Measurements from ENCODE around the gene SYT1. TPM values are rescaled to one million over a fixed set of nuclear protein-coding genes. Genes with fewer than 3 reads are reported as not detected.

The SYT1 gene
- total RNA-seq, 2 experiments from 2014 or later: not detected

DNA sequence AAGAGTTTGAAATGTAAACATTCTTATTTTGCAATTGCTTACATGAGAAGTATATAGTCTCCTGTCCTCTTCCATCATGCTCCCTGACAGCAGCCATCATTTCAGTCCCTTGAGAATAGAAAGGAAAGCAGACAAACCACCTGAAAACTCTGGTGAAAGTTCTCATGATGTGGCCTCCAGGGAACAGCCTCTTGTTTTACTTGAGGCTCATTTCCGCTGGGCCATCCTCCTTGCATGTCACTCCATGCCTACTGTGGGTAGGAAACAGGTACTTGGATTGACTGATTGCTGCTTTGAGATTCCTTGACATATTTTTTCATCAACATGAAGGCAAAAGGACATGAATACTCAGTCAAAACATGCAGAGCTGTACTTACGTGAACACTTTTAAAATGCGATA, 6.0 kb downstream of the SYT1 start:
- Mint-ChIP-seq H3K27me3 (ENCODE audit: low read depth) (no peaks in the 10 kb centered on the region), H3K9me3 (ENCODE audit: insufficient read depth) (no peaks in the 10 kb centered on the region), H3K4me3 (no peak overlapping the region), H3K36me3 (ENCODE audit: low read depth) (no peaks in the 10 kb centered on the region), H3K27ac (no peak overlapping the region), H3K4me1 (ENCODE audit: low read depth) (no peaks in the 10 kb centered on the region)
- ChIA-PET POLR2A (no interaction called here), CTCF (no interaction called here)
- DNase-seq: no peak
- no peak for ATAC-seq

DNA sequence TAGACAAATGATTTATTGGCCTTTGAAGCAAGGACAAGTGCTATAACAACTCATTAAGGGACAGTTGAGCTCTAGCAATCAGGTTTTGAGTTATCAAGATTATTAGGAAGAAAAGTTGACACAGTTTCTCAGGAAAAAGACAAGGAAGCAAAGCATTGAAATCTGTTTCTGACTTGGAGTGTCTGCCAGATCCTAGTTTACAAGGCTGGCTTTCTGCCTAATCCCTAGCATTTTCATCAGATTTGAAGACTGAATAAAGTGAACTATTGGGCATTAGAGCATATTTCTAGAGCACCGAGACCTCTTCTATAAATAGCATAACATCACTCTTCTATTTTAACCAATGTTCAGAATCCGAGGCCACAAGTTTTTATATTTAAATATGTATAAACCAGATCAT, 7.0 kb downstream of the SYT1 start:
- ATAC-seq: no peak
- no peak overlapping the region for H3K27ac Mint-ChIP-seq
- DNase-seq: no peak
- no peaks in the 10 kb centered on the region for H3K27me3 Mint-ChIP-seq (ENCODE audit: low read depth)
- no peaks in the 10 kb centered on the region for H3K9me3 Mint-ChIP-seq (ENCODE audit: insufficient read depth)
- H3K4me1 Mint-ChIP-seq (ENCODE audit: low read depth): no peaks in the 10 kb centered on the region
- ChIA-PET POLR2A (no interaction called here), CTCF (no interaction called here)
- H3K4me3 Mint-ChIP-seq: no peak overlapping the region
- no peaks in the 10 kb centered on the region for H3K36me3 Mint-ChIP-seq (ENCODE audit: low read depth)

DNA sequence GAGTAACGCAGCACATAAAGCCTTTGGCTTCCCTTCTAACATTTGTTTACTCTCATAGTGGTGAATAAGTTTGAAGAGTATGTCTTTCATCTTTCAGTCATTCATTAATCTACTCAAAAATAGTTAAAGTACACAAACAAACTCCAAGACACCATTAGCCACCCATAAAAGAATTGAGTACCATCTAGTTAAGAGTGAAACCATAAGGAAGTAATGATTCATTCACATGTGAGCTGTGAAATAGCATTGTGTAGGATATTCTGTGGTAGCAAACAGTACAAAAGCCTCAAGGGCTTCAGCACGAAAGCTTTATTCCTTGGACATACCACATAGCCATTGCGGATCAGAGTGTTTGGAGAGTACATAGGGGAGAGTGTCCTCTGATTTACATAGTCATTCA, 13.9 kb downstream of the SYT1 start:
- no peak for ATAC-seq
- CTCF ChIA-PET: no interaction called here
- H3K36me3 Mint-ChIP-seq (ENCODE audit: low read depth): no peaks in the 10 kb centered on the region

DNA sequence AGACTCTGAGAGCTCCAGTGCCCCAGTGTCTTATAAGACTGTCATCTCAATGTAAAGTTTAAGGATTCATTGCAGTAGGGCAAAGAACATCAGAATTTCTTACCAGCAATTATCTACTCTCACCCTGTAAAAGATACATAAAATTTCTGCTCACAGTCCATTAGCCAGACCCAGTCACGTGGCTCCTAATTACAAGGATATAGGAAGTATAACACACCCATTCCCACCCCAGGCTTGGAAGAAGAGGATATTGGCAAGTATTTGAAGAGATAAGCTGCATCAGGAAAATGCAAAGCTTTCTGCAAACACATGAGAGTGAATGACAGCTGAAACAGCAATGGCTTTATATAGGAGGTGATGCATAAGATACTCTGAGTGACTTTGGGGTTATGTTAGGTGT, 14.3 kb downstream of the SYT1 start:
- DNase-seq (no peak), ATAC-seq (no peak)
- ChIA-PET CTCF (no interaction called here), POLR2A (no interaction called here)
- no peaks in the 10 kb centered on the region for H3K4me1 Mint-ChIP-seq (ENCODE audit: low read depth)
- H3K4me3 Mint-ChIP-seq: no peak overlapping the region
- H3K27ac Mint-ChIP-seq: no peak overlapping the region
- no peaks in the 10 kb centered on the region for H3K27me3 Mint-ChIP-seq (ENCODE audit: low read depth)
- H3K36me3 Mint-ChIP-seq (ENCODE audit: low read depth): no peaks in the 10 kb centered on the region
- no peaks in the 10 kb centered on the region for H3K9me3 Mint-ChIP-seq (ENCODE audit: insufficient read depth)

More for the DNA sequence above, 13.9 kb downstream of the SYT1 start:
- POLR2A ChIA-PET: no interaction called here
- H3K4me3 Mint-ChIP-seq: no peak overlapping the region
- H3K9me3 Mint-ChIP-seq (ENCODE audit: insufficient read depth): no peaks in the 10 kb centered on the region
- no peak for DNase-seq
- H3K27me3 Mint-ChIP-seq (ENCODE audit: low read depth): no peaks in the 10 kb centered on the region
- H3K27ac Mint-ChIP-seq: no peak overlapping the region
- no peaks in the 10 kb centered on the region for H3K4me1 Mint-ChIP-seq (ENCODE audit: low read depth)

DNA sequence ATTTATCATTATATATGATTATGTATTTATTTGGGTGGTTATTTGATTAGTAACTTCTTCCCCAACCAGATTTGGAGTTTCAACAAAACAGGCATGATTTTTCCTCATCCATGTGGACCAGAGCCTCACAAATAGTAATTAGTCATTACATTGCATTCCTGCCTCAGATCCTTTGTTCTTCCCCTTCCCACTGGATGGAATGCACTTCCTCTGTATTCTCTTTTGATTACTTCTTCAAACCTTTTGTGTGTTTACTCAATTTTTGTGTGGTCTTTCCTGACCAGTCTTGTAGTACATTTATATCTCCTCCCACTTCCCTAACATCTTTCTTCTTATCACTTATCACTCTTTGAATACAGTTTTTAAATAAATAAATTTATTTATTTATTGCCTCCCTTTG, 15.5 kb downstream of the SYT1 start:
- DNase-seq (no peak), ATAC-seq (no peak)
- Mint-ChIP-seq H3K27me3 (ENCODE audit: low read depth) (no peaks in the 10 kb centered on the region), H3K36me3 (ENCODE audit: low read depth) (no peaks in the 10 kb centered on the region), H3K4me1 (ENCODE audit: low read depth) (no peaks in the 10 kb centered on the region), H3K9me3 (ENCODE audit: insufficient read depth) (no peaks in the 10 kb centered on the region), H3K27ac (no peak overlapping the region), H3K4me3 (no peak overlapping the region)
- ChIA-PET POLR2A (no interaction called here), CTCF (interaction anchor here (1.4 kb wide), 1 partner anchor 16 kb away, joined by 3 read pairs; no protein-coding TSS in a partner anchor)

DNA sequence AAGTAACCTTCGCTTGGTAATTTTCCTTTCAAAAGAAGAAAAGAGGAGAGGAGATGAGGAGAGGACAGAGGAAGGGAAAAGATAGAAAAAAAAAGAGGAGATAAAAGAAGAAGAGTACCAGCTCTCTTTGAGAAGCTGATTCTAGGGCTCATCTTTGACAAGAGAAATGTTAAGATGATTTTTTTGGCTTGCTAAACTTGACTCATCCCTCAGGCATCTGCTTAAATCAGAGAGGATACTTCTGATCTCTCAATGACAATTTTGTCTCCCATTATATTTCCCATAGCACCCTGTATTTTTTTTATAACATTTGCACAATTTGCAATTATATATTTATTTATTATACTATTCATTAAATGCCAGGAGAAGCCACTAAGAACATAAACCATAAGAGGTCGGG, 17.1 kb downstream of the SYT1 start:
- ChIA-PET CTCF (interaction anchor here (1.4 kb wide), 1 partner anchor 18 kb away, joined by 3 read pairs; no protein-coding TSS in a partner anchor), POLR2A (no interaction called here)
- H3K9me3 Mint-ChIP-seq (ENCODE audit: insufficient read depth): no peaks in the 10 kb centered on the region
- no peaks in the 10 kb centered on the region for H3K4me1 Mint-ChIP-seq (ENCODE audit: low read depth)
- H3K36me3 Mint-ChIP-seq (ENCODE audit: low read depth): no peaks in the 10 kb centered on the region
- H3K4me3 Mint-ChIP-seq: no peak overlapping the region
- H3K27me3 Mint-ChIP-seq (ENCODE audit: low read depth): no peaks in the 10 kb centered on the region
- no peak overlapping the region for H3K27ac Mint-ChIP-seq
- no peak for ATAC-seq
- no peak for DNase-seq

DNA sequence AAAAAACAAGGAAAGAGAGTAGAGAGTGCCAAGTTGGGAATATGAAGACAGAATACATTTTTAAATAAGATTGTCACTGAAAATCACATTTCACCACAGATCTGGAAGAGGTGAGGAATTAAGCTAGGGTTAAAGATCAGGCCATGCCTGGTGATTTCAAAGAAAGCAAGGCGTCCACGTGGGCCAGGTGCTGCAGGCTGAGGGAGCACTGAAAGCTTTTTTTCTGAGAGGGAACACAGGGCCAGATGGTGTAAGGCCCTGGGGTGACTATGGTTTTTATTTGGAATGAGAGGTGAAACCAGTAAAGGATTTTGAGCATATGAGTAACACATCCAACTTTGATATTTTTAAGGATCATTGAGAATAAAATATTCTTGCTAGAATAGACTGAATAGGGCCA, 20.9 kb downstream of the SYT1 start:
- ChIA-PET CTCF (no interaction called here), POLR2A (no interaction called here)
- no peak for ATAC-seq
- no peak overlapping the region for H3K27ac Mint-ChIP-seq
- no peak for DNase-seq
- H3K4me3 Mint-ChIP-seq: no peak overlapping the region
- no peaks in the 10 kb centered on the region for H3K27me3 Mint-ChIP-seq (ENCODE audit: low read depth)
- H3K36me3 Mint-ChIP-seq (ENCODE audit: low read depth): no peaks in the 10 kb centered on the region
- no peaks in the 10 kb centered on the region for H3K9me3 Mint-ChIP-seq (ENCODE audit: insufficient read depth)
- H3K4me1 Mint-ChIP-seq (ENCODE audit: low read depth): no peaks in the 10 kb centered on the region

DNA sequence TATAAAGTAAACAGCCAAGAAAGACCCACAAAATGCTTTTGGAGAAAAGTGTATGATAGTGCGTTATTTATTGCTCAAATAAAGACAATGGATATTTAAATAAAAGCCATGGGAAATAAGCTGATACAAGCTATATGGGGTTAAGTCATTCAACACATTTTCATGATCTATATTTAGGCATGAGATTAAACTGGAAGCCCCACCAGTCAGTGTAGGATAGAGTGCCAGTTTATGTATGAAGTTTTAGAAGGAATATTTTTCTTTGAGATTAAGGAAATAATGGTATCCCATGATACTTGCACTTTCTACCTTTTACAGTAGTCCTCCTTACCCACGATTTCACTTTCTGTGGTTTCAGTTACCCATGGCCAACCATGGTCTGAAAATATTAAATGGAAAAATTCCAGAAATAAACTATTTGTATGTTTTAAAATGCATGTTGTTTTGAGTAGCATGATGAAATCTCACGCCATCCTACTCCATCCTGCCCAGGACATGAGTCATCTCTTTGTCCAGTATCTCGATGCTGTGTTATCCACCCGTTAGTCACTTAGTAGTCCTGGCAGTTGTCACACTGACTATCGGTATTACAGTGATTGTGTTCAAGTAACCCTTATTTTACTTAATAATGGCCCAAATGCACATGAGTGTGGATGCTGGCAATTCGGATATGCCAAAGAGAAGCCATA, 22.3 kb downstream of the SYT1 start:
- DNase-seq: no peak
- POLR2A ChIA-PET: no interaction called here
- H3K9me3 Mint-ChIP-seq (ENCODE audit: insufficient read depth): peaks cover 3% of the 10 kb centered on the region
- no peak overlapping the region for H3K27ac Mint-ChIP-seq
- H3K4me1 Mint-ChIP-seq (ENCODE audit: low read depth): no peaks in the 10 kb centered on the region
- ATAC-seq: no peak
- H3K4me3 Mint-ChIP-seq: no peak overlapping the region
- no peaks in the 10 kb centered on the region for H3K27me3 Mint-ChIP-seq (ENCODE audit: low read depth)
- CTCF ChIA-PET: no interaction called here
- no peaks in the 10 kb centered on the region for H3K36me3 Mint-ChIP-seq (ENCODE audit: low read depth)

DNA sequence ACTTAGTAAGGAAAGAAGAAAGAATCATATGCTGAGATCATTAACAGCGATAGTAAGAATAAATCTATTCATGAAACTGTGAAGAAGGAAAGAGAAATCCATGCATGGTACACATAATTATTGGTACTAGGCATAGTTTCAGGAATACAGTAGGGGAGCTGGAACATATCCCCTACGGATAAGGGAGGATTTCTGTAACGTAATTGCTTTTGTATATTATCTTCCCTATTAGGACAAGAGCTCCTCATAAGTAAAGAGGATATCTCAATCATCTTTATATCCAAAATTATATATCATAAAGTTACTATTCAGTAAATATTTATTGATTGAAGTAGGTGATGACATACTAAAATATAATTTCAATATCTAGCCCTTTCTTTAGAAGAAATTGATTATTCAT, 22.9 kb downstream of the SYT1 start:
- DNase-seq (no peak), ATAC-seq (no peak)
- ChIA-PET POLR2A (no interaction called here), CTCF (no interaction called here)
- Mint-ChIP-seq H3K27ac (no peak overlapping the region), H3K4me3 (no peak overlapping the region), H3K4me1 (ENCODE audit: low read depth) (no peaks in the 10 kb centered on the region), H3K36me3 (ENCODE audit: low read depth) (no peaks in the 10 kb centered on the region), H3K27me3 (ENCODE audit: low read depth) (no peaks in the 10 kb centered on the region), H3K9me3 (ENCODE audit: insufficient read depth) (peaks cover 3% of the 10 kb centered on the region)

DNA sequence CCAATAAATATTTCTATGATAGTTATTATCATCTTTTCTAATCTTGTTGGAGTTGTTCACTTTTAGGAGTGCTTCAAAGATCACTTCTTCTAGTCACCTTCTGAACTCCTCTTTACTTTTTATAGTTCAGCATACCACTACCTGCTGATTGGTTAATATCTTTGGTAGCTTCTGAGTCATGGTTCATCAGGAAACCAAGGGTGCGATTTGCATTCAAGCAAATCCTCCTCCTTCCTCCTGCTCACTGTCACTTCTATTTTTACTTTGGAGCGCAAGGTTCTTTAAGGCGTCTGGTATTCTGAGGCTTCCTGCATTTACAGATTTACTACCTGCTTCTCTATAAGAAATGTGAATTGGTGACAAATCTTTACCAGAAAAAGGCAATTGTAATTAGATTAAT, 24.0 kb downstream of the SYT1 start:
- Mint-ChIP-seq H3K4me3 (no peak overlapping the region), H3K27ac (no peak overlapping the region), H3K36me3 (ENCODE audit: low read depth) (no peaks in the 10 kb centered on the region), H3K4me1 (ENCODE audit: low read depth) (no peaks in the 10 kb centered on the region), H3K27me3 (ENCODE audit: low read depth) (no peaks in the 10 kb centered on the region), H3K9me3 (ENCODE audit: insufficient read depth) (peaks cover 3% of the 10 kb centered on the region)
- DNase-seq: no peak
- CTCF ChIA-PET: no interaction called here
- POLR2A ChIA-PET: no interaction called here
- no peak for ATAC-seq

DNA sequence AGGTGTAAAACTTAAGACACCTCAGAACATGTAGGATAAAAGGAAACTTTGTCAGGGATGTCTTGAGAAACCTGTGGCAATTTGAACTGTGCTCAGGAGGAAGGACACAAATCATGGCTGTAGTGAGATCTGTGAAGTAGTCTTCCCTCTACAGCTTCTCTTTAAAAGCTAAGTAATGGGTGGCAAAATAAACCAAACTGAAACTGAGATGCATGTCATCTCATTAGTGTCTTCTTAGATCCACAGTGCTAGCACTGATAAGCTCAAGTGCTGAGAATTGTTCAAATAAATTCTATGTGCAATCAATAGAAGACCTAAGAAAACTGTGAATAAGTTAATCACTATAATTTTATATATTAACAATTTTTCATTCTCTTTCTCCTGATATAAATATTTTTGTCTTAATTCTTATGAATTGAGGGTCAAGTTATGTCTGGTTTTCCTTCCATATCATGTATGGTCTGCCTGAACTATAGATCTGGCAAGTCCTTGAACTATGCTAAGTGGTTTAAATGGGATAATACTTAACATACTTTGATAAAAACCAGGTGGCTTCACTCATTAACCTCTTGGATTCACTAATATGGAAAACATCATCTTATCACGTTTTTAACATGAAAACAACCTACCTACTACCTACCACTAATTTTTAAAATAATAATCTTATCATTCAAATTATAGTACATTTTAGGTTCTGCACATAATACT, 27.2 kb downstream of the SYT1 start:
- ChIA-PET CTCF (no interaction called here), POLR2A (no interaction called here)
- ATAC-seq (no peak), DNase-seq (no peak)
- Mint-ChIP-seq H3K27ac (no peak overlapping the region), H3K36me3 (ENCODE audit: low read depth) (no peaks in the 10 kb centered on the region), H3K4me3 (no peak overlapping the region), H3K9me3 (ENCODE audit: insufficient read depth) (peaks cover 3% of the 10 kb centered on the region), H3K27me3 (ENCODE audit: low read depth) (no peaks in the 10 kb centered on the region), H3K4me1 (ENCODE audit: low read depth) (no peaks in the 10 kb centered on the region)

DNA sequence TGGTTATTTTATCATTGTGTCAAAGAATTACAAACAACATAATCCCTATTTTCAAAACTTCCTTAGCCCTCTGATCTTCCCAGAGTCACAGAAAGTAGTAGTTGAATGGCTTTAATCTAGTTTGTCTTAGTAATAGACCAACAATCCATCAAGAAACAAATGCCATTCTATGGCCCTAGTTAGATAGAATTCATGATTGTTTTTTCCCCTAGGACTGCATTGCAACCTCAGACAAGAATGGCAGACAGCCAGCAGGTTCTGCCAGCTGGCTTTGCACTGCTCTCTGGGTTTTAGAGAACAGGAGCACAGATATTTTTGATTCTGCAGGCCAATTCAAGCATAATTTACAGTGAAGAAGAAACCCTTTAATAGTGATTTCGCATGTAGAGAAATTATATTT, 33.8 kb downstream of the SYT1 start:
- no peaks in the 10 kb centered on the region for H3K9me3 Mint-ChIP-seq (ENCODE audit: insufficient read depth)
- CTCF ChIA-PET: no interaction called here
- POLR2A ChIA-PET: no interaction called here
- no peak overlapping the region for H3K4me3 Mint-ChIP-seq
- H3K27me3 Mint-ChIP-seq (ENCODE audit: low read depth): no peaks in the 10 kb centered on the region
- H3K4me1 Mint-ChIP-seq (ENCODE audit: low read depth): no peaks in the 10 kb centered on the region
- no peak overlapping the region for H3K27ac Mint-ChIP-seq
- H3K36me3 Mint-ChIP-seq (ENCODE audit: low read depth): no peaks in the 10 kb centered on the region
- DNase-seq (no peak), ATAC-seq (no peak)

DNA sequence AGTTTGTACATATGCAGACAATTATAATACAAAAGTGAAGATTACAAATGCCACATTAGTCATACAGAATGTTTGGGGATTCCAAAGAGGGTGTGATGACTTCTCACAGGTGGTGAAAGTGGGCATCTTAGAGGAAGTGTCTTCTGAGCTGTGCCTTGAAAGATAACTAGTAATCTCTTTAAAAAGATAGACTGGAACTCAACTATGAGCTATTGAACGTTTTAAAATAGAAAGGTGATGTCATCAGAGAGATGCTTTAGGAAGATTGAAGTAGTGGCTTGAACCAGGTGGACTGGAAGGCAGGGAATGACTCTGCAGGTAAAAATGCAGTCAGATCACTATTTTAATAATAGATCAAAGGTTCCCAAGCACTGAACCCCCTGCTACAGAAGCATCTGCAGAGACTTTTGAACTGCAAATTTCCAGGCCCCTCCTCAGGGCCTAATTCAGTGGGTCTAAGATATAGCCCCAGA, 50.3 kb downstream of the SYT1 start:
- Mint-ChIP-seq H3K4me3 (no peak overlapping the region), H3K27ac (no peak overlapping the region), H3K27me3 (ENCODE audit: low read depth) (no peaks in the 10 kb centered on the region), H3K4me1 (ENCODE audit: low read depth) (no peaks in the 10 kb centered on the region), H3K36me3 (ENCODE audit: low read depth) (no peaks in the 10 kb centered on the region), H3K9me3 (ENCODE audit: insufficient read depth) (no peaks in the 10 kb centered on the region)
- no peak for DNase-seq
- ChIA-PET CTCF (no interaction called here), POLR2A (no interaction called here)
- ATAC-seq: no peak
